ENCODE data around the gene CACNB2.
"Not testable (repeated sequence)": the region's sequence is repeated elsewhere in the genome, so short reads cannot be mapped to it uniquely, and the experiment has no call there.

The CACNB2 gene

GRCh38 chr10:18527687-18528086 is 387.5 kb downstream of the CACNB2 start:
- no peak for DNase-seq

- no peak for DNase-seq
Measured at GRCh38 chr10:18528292-18528691, 388.1 kb downstream of the CACNB2 start.

GRCh38 chr10:18532881-18533535 is 392.8 kb downstream of the CACNB2 start:
- DNase-seq: no peak

GRCh38 chr10:18533896-18534295 is 393.7 kb downstream of the CACNB2 start:
- no peak for DNase-seq

GRCh38 chr10:18539335-18539734 is 399.1 kb downstream of the CACNB2 start:
- no peak for DNase-seq

GRCh38 chr10:18540195-18540594 is 400.0 kb downstream of the CACNB2 start:
- DNase-seq: no peak

- no peak for DNase-seq
Measured at GRCh38 chr10:18542832-18543231, 402.6 kb downstream of the CACNB2 start.

GRCh38 chr10:18545621-18546305 is 405.5 kb downstream of the CACNB2 start:
- peak; percentile 54 for DNase-seq

- DNase-seq: no peak
Measured at GRCh38 chr10:18549105-18549504, 408.9 kb downstream of the CACNB2 start.

GRCh38 chr10:18551473-18551872 is 411.2 kb downstream of the CACNB2 start:
- DNase-seq: no peak

GRCh38 chr10:18554479-18554878 is 414.3 kb downstream of the CACNB2 start:
- no peak for DNase-seq

- DNase-seq: no peak
Measured at GRCh38 chr10:18556522-18557147, 416.4 kb downstream of the CACNB2 start.

GRCh38 chr10:18557960-18558359 is 417.7 kb downstream of the CACNB2 start:
- DNase-seq: no peak

- no peak for DNase-seq
Measured at GRCh38 chr10:18561861-18562551, 421.8 kb downstream of the CACNB2 start.

- no peak for DNase-seq
Measured at GRCh38 chr10:18563003-18563726, 422.9 kb downstream of the CACNB2 start.

GRCh38 chr10:18565006-18565405 is 424.8 kb downstream of the CACNB2 start:
- DNase-seq: no peak

GRCh38 chr10:18566177-18566576 is 426.0 kb downstream of the CACNB2 start:
- DNase-seq: no peak

GRCh38 chr10:18567343-18567856 is 427.2 kb downstream of the CACNB2 start:
- DNase-seq: no peak

- DNase-seq: not testable (repeated sequence)
Measured at GRCh38 chr10:18570386-18570785, 430.2 kb downstream of the CACNB2 start.

GRCh38 chr10:18571076-18571475 is 430.9 kb downstream of the CACNB2 start:
- DNase-seq: no peak

- no peak for DNase-seq
Measured at GRCh38 chr10:18571780-18572179, 431.6 kb downstream of the CACNB2 start.

- DNase-seq: no peak
Measured at GRCh38 chr10:18572959-18573561, 432.8 kb downstream of the CACNB2 start.
